PC-3 (cell line): Measurements from ENCODE around the gene USHBP1. TPM values are rescaled to one million over a fixed set of nuclear protein-coding genes. Genes with fewer than 3 reads are reported as not detected.

Experiments used
- ATAC-seq: fragments of 200-7000 bp; cut with Tn5 transposase; 2 replicates; pipeline ENCODE4 v1.9.1; 2020; ENCODE audit warnings: mild to moderate bottlenecking, moderate library complexity
- BruUV-seq: library from RNA; stranded (reverse); fragments of 400-500 nt; replicated peaks from 2 replicates; lab custom pipeline; 2021; lab: Mats Ljungman, UMichigan
- CTCF ChIA-PET: fragments of 300-600 bp; sonication (Branson Sonifier 250); formaldehyde crosslinking; loops from one replicate; lab custom pipeline; 2022; ENCODE audit warnings: antibody characterized with exemption; lab: Charles Lee
- POLR2A ChIA-PET: fragments of 300-600 bp; sonication (Branson Sonifier 250); formaldehyde crosslinking; loops from one replicate; lab custom pipeline; 2022; ENCODE audit warnings: antibody characterized with exemption; ENCODE audit not compliant: unreplicated experiment; lab: Charles Lee
- DNase-seq: peaks from one replicate; pipeline ENCODE4 v3.0.0-alpha.2; 2015
- H2AFZ ChIP-seq: fragments of 300-600 bp; sonication (generic); 2 replicates; pipeline ENCODE4 v1.6.0; 2016; ENCODE audit warnings: antibody characterized with exemption, low read length
- H3F3A ChIP-seq: fragments of 300-600 bp; sonication (generic); one replicate; pipeline ENCODE4 v1.6.0; 2017; ENCODE audit warnings: antibody characterized with exemption, low read length, control low read depth, mild to moderate bottlenecking; ENCODE audit not compliant: unreplicated experiment
- H3K27ac ChIP-seq: fragments of 300-600 bp; sonication (generic); 2 replicates; pipeline ENCODE4 v1.5.1; 2016; ENCODE audit warnings: mild to moderate bottlenecking, low read length
- H3K27me3 ChIP-seq: fragments of 300-600 bp; sonication (generic); 2 replicates; pipeline ENCODE4 v1.6.1; 2016; ENCODE audit warnings: low read length, mixed read lengths
- H3K36me3 ChIP-seq: fragments of 300-600 bp; sonication (generic); 2 replicates; pipeline ENCODE4 v1.6.1; 2016; ENCODE audit warnings: low read depth, mixed run types, low read length, mixed read lengths
- H3K4me1 ChIP-seq: fragments of 300-600 bp; sonication (generic); 2 replicates; pipeline ENCODE4 v1.5.1; 2016; ENCODE audit warnings: low read length; ENCODE audit not compliant: insufficient read depth
- H3K4me2 ChIP-seq: fragments of 300-600 bp; sonication (generic); 2 replicates; pipeline ENCODE4 v1.6.0; 2016; ENCODE audit warnings: low read length
- H3K4me3 ChIP-seq: fragments of 300-600 bp; sonication (generic); 2 replicates; pipeline ENCODE4 v1.5.1; 2016; ENCODE audit warnings: mild to moderate bottlenecking, low read length, mixed read lengths
- H3K79me2 ChIP-seq: fragments of 300-600 bp; sonication (generic); 2 replicates; pipeline ENCODE4 v1.6.1; 2017; ENCODE audit warnings: low read length, mixed read lengths
- H3K9ac ChIP-seq: fragments of 300-600 bp; sonication (generic); 2 replicates; pipeline ENCODE4 v1.6.0; 2016; ENCODE audit warnings: mild to moderate bottlenecking, low read length
- H3K9me2 ChIP-seq: fragments of 300-600 bp; sonication (generic); replicated peaks from 2 replicates; pipeline ENCODE4 v1.6.1; 2016; ENCODE audit warnings: mixed run types, low read length, mixed read lengths
- H3K9me3 ChIP-seq: fragments of 300-600 bp; sonication (generic); 2 replicates; pipeline ENCODE4 v1.6.1; 2016; ENCODE audit warnings: low read length, mixed read lengths
- H4K20me1 ChIP-seq: fragments of 300-600 bp; sonication (generic); 2 replicates; pipeline ENCODE4 v1.6.1; 2016; ENCODE audit warnings: low read length, mixed read lengths
- CTCF ChIP-seq: fragments of 300-600 bp; sonication (generic); conservative IDR thresholded peaks from 2 replicates; pipeline ENCODE4 v1.5.1; 2017; ENCODE audit warnings: antibody characterized with exemption, low read depth, mild to moderate bottlenecking, low read length
- EZH2 ChIP-seq: fragments of 300-600 bp; sonication (generic); IDR thresholded peaks from one replicate; pipeline ENCODE4 v1.6.1; 2017; ENCODE audit warnings: antibody characterized with exemption, mild to moderate bottlenecking, low read length; ENCODE audit not compliant: unreplicated experiment
- EZH2phosphoT487 ChIP-seq: fragments of 300-600 bp; sonication (generic); IDR thresholded peaks from 2 replicates; pipeline ENCODE4 v1.6.1; 2018; ENCODE audit warnings: mild to moderate bottlenecking, antibody characterized with exemption, low read length, borderline replicate concordance
- intact Hi-C: fragments of 100-400 bp; cut with micrococcal nuclease; formaldehyde crosslinking; loops from 2 replicates; pipeline ENCODE4 v1.9.0; 2023
- total RNA-seq: library from RNA; depleted of rRNA; stranded (reverse); fragments of >200 nt; gene quantifications from 2 replicates; pipeline ENCODE4 v1.2.3, GENCODE V29; 2014

Gene USHBP1
- total RNA-seq, 1 experiment from 2014 or later, result not detected

GRCh38 chr19:17304386-17305215, 40.1 kb upstream of the USHBP1 start:
- H3K9me2 ChIP-seq, result no peaks in the 10 kb centered on the region
- H3K4me1 ChIP-seq, result peaks cover 22% of the 10 kb centered on the region
- peak overlapping the region; percentile 42 for H3K27ac ChIP-seq
- no peak for TF ChIP-seq EZH2
- no peak for TF ChIP-seq CTCF
- BruUV-seq, result no TSS peak
- no peaks in the 10 kb centered on the region for H3K36me3 ChIP-seq
- H4K20me1 ChIP-seq, result no peaks in the 10 kb centered on the region
- ATAC-seq, result no peak
- H3K4me3 ChIP-seq, result no peak overlapping the region; the same call in 1 of the 2 replicates
- no peak overlapping the region; the same call in 1 of the 2 replicates for H2AFZ ChIP-seq
- CTCF ChIA-PET, result interaction anchor here (0.6 to 1.2 kb wide), 8 partner anchors 8 to 742 kb away, joined by 3 to 8 read pairs (median 4); partner anchors contain the start of gene BABAM1
- no peaks in the 10 kb centered on the region for H3K9me3 ChIP-seq
- no peaks in the 10 kb centered on the region for H3K27me3 ChIP-seq
- no peak overlapping the region for H3K9ac ChIP-seq
- DNase-seq, result no peak
- POLR2A ChIA-PET, result interaction anchor here (0.5 kb wide), 1 partner anchor 490 kb away, joined by 4 read pairs; the partner anchor contains the start of gene B3GNT3
- H3K79me2 ChIP-seq, result peaks cover 40% of the 10 kb centered on the region
- no peaks in the 10 kb centered on the region for H3F3A ChIP-seq
- intact Hi-C loops, result loop anchor here (1.0 kb wide), 2 partner anchors 8 to 30 kb away; partner anchors contain the start of gene ANO8
- peak overlapping the region; percentile 73 for H3K4me2 ChIP-seq

- no peak overlapping the region; the same call in 1 of the 2 replicates for H2AFZ ChIP-seq
- no peaks in the 10 kb centered on the region for H3K36me3 ChIP-seq
- peaks cover 22% of the 10 kb centered on the region for H3K4me1 ChIP-seq
- no peaks in the 10 kb centered on the region for H3K9me2 ChIP-seq
- H3K4me3 ChIP-seq, result no peak overlapping the region
- H3K27ac ChIP-seq, result no peak overlapping the region
- no peaks in the 10 kb centered on the region for H3F3A ChIP-seq
- no peak overlapping the region for H3K9ac ChIP-seq
- H3K79me2 ChIP-seq, result peaks cover 38% of the 10 kb centered on the region
- TF ChIP-seq CTCF, result no peak
- no peak for TF ChIP-seq EZH2
- no peak for TF ChIP-seq EZH2phosphoT487
- no peaks in the 10 kb centered on the region for H3K27me3 ChIP-seq
- H3K4me2 ChIP-seq, result peak overlapping the region; percentile 95; the same call in 1 of the 2 replicates
- intact Hi-C loops, result no loop called here
- no TSS peak for BruUV-seq
- DNase-seq (no peak), ATAC-seq (no peak)
- ChIA-PET CTCF (no interaction called here), POLR2A (no interaction called here)
- no peaks in the 10 kb centered on the region for H4K20me1 ChIP-seq
- H3K9me3 ChIP-seq, result no peaks in the 10 kb centered on the region
These were observed 39.4 kb upstream of the USHBP1 start for GRCh38 chr19:17303940-17304267.
